Chondrocyte (in vitro differentiated cells): ENCODE measurements around the gene INPP5F. TPM values are rescaled to one million over a fixed set of nuclear protein-coding genes. Genes with fewer than 3 reads are reported as not detected.

Experiments used
- DNase-seq: peaks from one replicate; pipeline ENCODE4 v3.0.0; 2021; ENCODE audit warnings: mixed read lengths, low spot score
- H3K27ac Mint-ChIP-seq: one replicate; pipeline ENCODE4 v1.8.0; 2021; ENCODE audit warnings: mild to moderate bottlenecking, moderate library complexity, mixed read lengths; ENCODE audit not compliant: unreplicated experiment
- H3K27me3 Mint-ChIP-seq: 2 replicates; pipeline ENCODE4 v1.8.0; 2021; ENCODE audit warnings: low read depth, mixed read lengths
- H3K36me3 Mint-ChIP-seq: 2 replicates; pipeline ENCODE4 v1.8.0; 2021; ENCODE audit warnings: low read depth, mixed read lengths
- H3K4me1 Mint-ChIP-seq: 2 replicates; pipeline ENCODE4 v1.8.0; 2021; ENCODE audit warnings: low read depth, mild to moderate bottlenecking, mixed read lengths
- H3K4me3 Mint-ChIP-seq: one replicate; pipeline ENCODE4 v1.8.0; 2021; ENCODE audit warnings: mild to moderate bottlenecking, moderate library complexity, mixed read lengths; ENCODE audit not compliant: unreplicated experiment
- H3K9me3 Mint-ChIP-seq: 2 replicates; pipeline ENCODE4 v1.8.0; 2021; ENCODE audit warnings: low read depth, mixed read lengths
- CTCF ChIP-seq: fragments of 200-600 bp; sonication (generic); IDR thresholded peaks from 2 replicates; pipeline ENCODE4 v1.5.0; 2021; ENCODE audit warnings: antibody characterized with exemption, mild to moderate bottlenecking, moderate library complexity
- total RNA-seq: library from RNA; stranded (reverse); gene quantifications from 3 replicates; pipeline ENCODE4 v1.2.1, GENCODE V29; 2021

The INPP5F gene
- total RNA-seq, 1 donor from 2014 or later: 56.4 TPM

DNA sequence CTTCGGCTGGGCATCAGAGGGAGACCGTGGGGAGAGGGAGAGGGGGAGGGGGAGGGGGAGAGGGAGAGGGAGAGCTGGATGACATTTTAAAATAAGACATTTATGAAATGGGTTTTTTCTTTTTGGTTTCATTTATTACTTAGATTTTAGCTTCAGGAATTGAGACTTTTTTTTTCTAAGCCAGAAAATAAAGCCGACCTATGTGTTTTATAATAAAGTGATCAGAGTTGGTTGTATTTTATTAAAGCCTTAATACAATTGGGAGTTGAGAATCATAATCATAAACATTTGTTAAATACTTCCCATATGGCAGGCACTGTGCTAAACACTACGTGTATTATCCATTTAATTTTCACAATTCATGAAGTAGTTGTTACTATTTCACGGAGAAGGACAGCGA lies 70.2 kb downstream of the INPP5F start:
- Mint-ChIP-seq H3K4me1 (peaks cover 11% of the 10 kb centered on the region), H3K9me3 (no peaks in the 10 kb centered on the region), H3K27me3 (no peaks in the 10 kb centered on the region), H3K27ac (no peak overlapping the region), H3K36me3 (peaks cover 7% of the 10 kb centered on the region), H3K4me3 (no peak overlapping the region)
- no peak for DNase-seq
- no peak for TF ChIP-seq CTCF

GRCh38 chr10:119801176-119801575 lies 75.3 kb downstream of the INPP5F start:
- no peak for TF ChIP-seq CTCF

GRCh38 chr10:119801998-119802538 lies 76.2 kb downstream of the INPP5F start:
- H3K4me3 Mint-ChIP-seq: no peak overlapping the region
- DNase-seq: no peak
- H3K36me3 Mint-ChIP-seq: peaks cover 5% of the 10 kb centered on the region
- peaks cover 56% of the 10 kb centered on the region for H3K4me1 Mint-ChIP-seq
- TF ChIP-seq CTCF: no peak
- H3K27ac Mint-ChIP-seq: no peak overlapping the region
- no peaks in the 10 kb centered on the region for H3K27me3 Mint-ChIP-seq
- no peaks in the 10 kb centered on the region for H3K9me3 Mint-ChIP-seq

More at GRCh38 chr10:119801176-119801575, 75.3 kb downstream of the INPP5F start:
- H3K27me3 Mint-ChIP-seq: no peaks in the 10 kb centered on the region
- H3K4me3 Mint-ChIP-seq: no peak overlapping the region
- no peak for DNase-seq
- H3K27ac Mint-ChIP-seq: no peak overlapping the region
- H3K9me3 Mint-ChIP-seq: no peaks in the 10 kb centered on the region
- peaks cover 7% of the 10 kb centered on the region for H3K36me3 Mint-ChIP-seq
- peaks cover 51% of the 10 kb centered on the region for H3K4me1 Mint-ChIP-seq

- Mint-ChIP-seq H3K9me3 (no peaks in the 10 kb centered on the region), H3K27me3 (no peaks in the 10 kb centered on the region), H3K27ac (peak overlapping the region; percentile 90), H3K4me1 (peaks cover 62% of the 10 kb centered on the region), H3K4me3 (no peak overlapping the region), H3K36me3 (peaks cover 3% of the 10 kb centered on the region)
- DNase-seq: no peak
- no peak for TF ChIP-seq CTCF
These were observed 77.4 kb downstream of the INPP5F start for GRCh38 chr10:119803264-119803663.

GRCh38 chr10:119805702-119806230 lies 79.9 kb downstream of the INPP5F start:
- Mint-ChIP-seq H3K36me3 (peaks cover 2% of the 10 kb centered on the region), H3K9me3 (no peaks in the 10 kb centered on the region), H3K4me3 (peak overlapping the region; percentile 3), H3K27ac (peak overlapping the region; percentile 77), H3K4me1 (peaks cover 55% of the 10 kb centered on the region), H3K27me3 (no peaks in the 10 kb centered on the region)
- DNase-seq: no peak
- no peak for TF ChIP-seq CTCF
